Measurements from ENCODE around the gene KCNN4. TPM values are rescaled to one million over a fixed set of nuclear protein-coding genes. Genes with fewer than 3 reads are reported as not detected.

Gene KCNN4
- total and polyA plus RNA-seq, 4 donors = 0.14 to 30.3 (median 0.51) TPM

DNA sequence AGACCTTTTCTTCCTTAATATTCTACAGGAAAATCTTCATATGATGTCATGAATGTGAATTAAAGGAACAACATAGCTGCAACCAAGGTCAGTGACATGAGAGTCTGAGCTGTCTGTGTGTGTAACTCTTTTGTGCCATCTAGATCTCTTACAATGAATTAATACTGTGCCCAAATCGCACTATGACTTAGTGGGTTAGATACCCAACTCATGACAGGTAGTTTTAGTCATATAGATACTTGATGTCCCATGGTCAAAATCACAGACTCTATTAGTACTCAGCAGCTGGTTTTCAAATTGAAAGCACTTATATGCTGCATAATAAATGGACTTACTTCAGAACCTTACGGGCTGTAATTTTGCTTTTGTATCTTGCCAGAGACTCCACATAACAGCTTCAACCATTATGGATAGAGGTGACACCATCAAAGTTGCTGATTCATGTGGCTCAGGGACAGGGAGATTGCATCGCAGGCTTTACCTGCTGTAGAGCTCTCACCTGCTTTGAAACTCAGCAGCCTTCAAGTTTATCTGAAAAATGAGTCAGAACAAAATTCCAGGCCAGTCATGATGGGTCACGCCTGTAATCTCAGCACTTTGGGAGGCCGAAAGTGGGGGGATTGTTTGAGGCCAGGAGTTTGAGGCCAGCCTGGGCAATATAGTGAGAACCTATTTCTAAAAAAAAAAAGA is 34.0 kb upstream of the KCNN4 start:
- TF ChIP-seq NR2F2 (IDR thresholded peaks at IDR 0.05) = no peak
- TF ChIP-seq, protein P1, sequence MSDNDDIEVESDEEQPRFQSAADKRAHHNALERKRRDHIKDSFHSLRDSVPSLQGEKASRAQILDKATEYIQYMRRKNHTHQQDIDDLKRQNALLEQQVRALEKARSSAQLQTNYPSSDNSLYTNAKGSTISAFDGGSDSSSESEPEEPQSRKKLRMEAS (IDR thresholded peaks at IDR 0.05) = no peak
- no peak for TF ChIP-seq TAF1 (conservative IDR thresholded peaks at IDR 0.05)
- TF ChIP-seq, protein P2, sequence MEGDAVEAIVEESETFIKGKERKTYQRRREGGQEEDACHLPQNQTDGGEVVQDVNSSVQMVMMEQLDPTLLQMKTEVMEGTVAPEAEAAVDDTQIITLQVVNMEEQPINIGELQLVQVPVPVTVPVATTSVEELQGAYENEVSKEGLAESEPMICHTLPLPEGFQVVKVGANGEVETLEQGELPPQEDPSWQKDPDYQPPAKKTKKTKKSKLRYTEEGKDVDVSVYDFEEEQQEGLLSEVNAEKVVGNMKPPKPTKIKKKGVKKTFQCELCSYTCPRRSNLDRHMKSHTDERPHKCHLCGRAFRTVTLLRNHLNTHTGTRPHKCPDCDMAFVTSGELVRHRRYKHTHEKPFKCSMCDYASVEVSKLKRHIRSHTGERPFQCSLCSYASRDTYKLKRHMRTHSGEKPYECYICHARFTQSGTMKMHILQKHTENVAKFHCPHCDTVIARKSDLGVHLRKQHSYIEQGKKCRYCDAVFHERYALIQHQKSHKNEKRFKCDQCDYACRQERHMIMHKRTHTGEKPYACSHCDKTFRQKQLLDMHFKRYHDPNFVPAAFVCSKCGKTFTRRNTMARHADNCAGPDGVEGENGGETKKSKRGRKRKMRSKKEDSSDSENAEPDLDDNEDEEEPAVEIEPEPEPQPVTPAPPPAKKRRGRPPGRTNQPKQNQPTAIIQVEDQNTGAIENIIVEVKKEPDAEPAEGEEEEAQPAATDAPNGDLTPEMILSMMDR (IDR thresholded peaks at IDR 0.05; ENCODE audit: low read depth, low read length, missing input control) = no peak
- TF ChIP-seq, protein P3, sequence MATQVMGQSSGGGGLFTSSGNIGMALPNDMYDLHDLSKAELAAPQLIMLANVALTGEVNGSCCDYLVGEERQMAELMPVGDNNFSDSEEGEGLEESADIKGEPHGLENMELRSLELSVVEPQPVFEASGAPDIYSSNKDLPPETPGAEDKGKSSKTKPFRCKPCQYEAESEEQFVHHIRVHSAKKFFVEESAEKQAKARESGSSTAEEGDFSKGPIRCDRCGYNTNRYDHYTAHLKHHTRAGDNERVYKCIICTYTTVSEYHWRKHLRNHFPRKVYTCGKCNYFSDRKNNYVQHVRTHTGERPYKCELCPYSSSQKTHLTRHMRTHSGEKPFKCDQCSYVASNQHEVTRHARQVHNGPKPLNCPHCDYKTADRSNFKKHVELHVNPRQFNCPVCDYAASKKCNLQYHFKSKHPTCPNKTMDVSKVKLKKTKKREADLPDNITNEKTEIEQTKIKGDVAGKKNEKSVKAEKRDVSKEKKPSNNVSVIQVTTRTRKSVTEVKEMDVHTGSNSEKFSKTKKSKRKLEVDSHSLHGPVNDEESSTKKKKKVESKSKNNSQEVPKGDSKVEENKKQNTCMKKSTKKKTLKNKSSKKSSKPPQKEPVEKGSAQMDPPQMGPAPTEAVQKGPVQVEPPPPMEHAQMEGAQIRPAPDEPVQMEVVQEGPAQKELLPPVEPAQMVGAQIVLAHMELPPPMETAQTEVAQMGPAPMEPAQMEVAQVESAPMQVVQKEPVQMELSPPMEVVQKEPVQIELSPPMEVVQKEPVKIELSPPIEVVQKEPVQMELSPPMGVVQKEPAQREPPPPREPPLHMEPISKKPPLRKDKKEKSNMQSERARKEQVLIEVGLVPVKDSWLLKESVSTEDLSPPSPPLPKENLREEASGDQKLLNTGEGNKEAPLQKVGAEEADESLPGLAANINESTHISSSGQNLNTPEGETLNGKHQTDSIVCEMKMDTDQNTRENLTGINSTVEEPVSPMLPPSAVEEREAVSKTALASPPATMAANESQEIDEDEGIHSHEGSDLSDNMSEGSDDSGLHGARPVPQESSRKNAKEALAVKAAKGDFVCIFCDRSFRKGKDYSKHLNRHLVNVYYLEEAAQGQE (IDR thresholded peaks at IDR 0.05) = no peak
- 75% methylated on average over 5 of the region's 5 CpGs for whole genome bisulfite sequencing
- no peak for DNase-seq (ENCODE audit: low spot score)

DNA sequence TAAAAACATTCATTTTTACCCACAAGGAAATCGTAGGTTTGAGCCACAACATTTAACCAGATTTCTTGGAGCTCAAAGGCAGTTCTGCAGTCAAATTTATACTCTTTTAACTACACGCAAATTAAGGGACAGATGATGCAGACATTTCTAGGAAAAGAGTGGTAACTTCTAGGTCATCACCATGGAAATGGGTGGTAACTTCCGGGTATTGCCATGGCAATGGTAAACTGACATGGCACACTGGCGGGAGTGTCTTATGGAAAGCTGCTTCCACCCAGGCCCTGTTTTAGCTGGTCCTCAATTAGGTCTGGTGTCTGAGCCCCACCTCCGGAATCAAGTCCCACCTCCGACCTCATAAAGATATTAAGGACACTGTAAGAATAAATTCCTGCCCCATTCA is 31.9 kb upstream of the KCNN4 start:
- DNase-seq (ENCODE audit: low spot score) = no peak
- TF ChIP-seq, protein P1 (IDR thresholded peaks at IDR 0.05) = no peak
- TF ChIP-seq NR2F2 (IDR thresholded peaks at IDR 0.05) (no peak), HNF4G (IDR thresholded peaks at IDR 0.05) (no peak), FOXA2 (IDR thresholded peaks at IDR 0.05) (no peak), RAD21 (IDR thresholded peaks at IDR 0.05) (no peak), FOXA1 (IDR thresholded peaks at IDR 0.05) (no peak), GABPA (IDR thresholded peaks at IDR 0.05 in 1 of 2, conservative IDR thresholded peaks at IDR 0.05 in 1 of 2) (no peak), TAF1 (conservative IDR thresholded peaks at IDR 0.05) (no peak), YY1 (IDR thresholded peaks at IDR 0.05) (no peak)
- TF ChIP-seq, protein P4, sequence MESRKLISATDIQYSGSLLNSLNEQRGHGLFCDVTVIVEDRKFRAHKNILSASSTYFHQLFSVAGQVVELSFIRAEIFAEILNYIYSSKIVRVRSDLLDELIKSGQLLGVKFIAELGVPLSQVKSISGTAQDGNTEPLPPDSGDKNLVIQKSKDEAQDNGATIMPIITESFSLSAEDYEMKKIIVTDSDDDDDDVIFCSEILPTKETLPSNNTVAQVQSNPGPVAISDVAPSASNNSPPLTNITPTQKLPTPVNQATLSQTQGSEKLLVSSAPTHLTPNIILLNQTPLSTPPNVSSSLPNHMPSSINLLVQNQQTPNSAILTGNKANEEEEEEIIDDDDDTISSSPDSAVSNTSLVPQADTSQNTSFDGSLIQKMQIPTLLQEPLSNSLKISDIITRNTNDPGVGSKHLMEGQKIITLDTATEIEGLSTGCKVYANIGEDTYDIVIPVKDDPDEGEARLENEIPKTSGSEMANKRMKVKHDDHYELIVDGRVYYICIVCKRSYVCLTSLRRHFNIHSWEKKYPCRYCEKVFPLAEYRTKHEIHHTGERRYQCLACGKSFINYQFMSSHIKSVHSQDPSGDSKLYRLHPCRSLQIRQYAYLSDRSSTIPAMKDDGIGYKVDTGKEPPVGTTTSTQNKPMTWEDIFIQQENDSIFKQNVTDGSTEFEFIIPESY (IDR thresholded peaks at IDR 0.05) = no peak
- TF ChIP-seq, protein P5, sequence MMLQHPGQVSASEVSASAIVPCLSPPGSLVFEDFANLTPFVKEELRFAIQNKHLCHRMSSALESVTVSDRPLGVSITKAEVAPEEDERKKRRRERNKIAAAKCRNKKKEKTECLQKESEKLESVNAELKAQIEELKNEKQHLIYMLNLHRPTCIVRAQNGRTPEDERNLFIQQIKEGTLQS (IDR thresholded peaks at IDR 0.05) = no peak
- TF ChIP-seq, protein P3 (IDR thresholded peaks at IDR 0.05) = no peak
- Histone ChIP-seq H3K27ac (ENCODE audit: low read depth in 1 of 2, low read length in 2 of 2) (no peak overlapping the region), H3K36me3 (ENCODE audit: control insufficient read depth in 4 of 4, insufficient read depth in 3 of 4, low read depth in 1 of 4, low read length in 3 of 4) (no peaks in the 10 kb centered on the region), H3K4me3 (ENCODE audit: low read depth in 1 of 3, low read length in 3 of 3) (no peak overlapping the region), H3K9me3 (ENCODE audit: control insufficient read depth in 4 of 4, low read length in 3 of 4) (peaks cover 2 to 9% (median 6%) of the 10 kb centered on the region in 4 donors), H3K4me1 (ENCODE audit: control insufficient read depth in 4 of 4, insufficient read depth in 4 of 4, low read length in 3 of 4) (no peaks in the 10 kb centered on the region), H3K27me3 (ENCODE audit: control insufficient read depth in 4 of 4, insufficient read depth in 4 of 4, low read length in 3 of 4) (no peaks in the 10 kb centered on the region), H3K9ac (ENCODE audit: low read depth in 1 of 2, low read length in 2 of 2) (no peak overlapping the region)
- WGBS = 72% methylated on average over 6 of the region's 6 CpGs

More for the DNA sequence above, 34.0 kb upstream of the KCNN4 start:
- H3K9ac ChIP-seq (ENCODE audit: low read depth in 1 of 2, low read length in 2 of 2) = no peak overlapping the region
- H3K4me3 ChIP-seq (ENCODE audit: low read depth in 1 of 3, low read length in 3 of 3) = no peak overlapping the region
- no peaks in the 10 kb centered on the region for H3K27me3 ChIP-seq (ENCODE audit: control insufficient read depth in 4 of 4, insufficient read depth in 4 of 4, low read length in 3 of 4)
- H3K9me3 ChIP-seq (ENCODE audit: control insufficient read depth in 4 of 4, low read length in 3 of 4) = peaks cover 6 to 16% (median 9%) of the 10 kb centered on the region in 4 donors
- H3K27ac ChIP-seq (ENCODE audit: low read depth in 1 of 2, low read length in 2 of 2) = no peak overlapping the region
- no peaks in the 10 kb centered on the region for H3K4me1 ChIP-seq (ENCODE audit: control insufficient read depth in 4 of 4, insufficient read depth in 4 of 4, low read length in 3 of 4)
- H3K36me3 ChIP-seq (ENCODE audit: control insufficient read depth in 4 of 4, insufficient read depth in 3 of 4, low read depth in 1 of 4, low read length in 3 of 4) = no peaks in the 10 kb centered on the region

Data from liver (tissue), 9 donors.